ENCODE measurements around the gene LRRC10B.

The LRRC10B gene

DNA sequence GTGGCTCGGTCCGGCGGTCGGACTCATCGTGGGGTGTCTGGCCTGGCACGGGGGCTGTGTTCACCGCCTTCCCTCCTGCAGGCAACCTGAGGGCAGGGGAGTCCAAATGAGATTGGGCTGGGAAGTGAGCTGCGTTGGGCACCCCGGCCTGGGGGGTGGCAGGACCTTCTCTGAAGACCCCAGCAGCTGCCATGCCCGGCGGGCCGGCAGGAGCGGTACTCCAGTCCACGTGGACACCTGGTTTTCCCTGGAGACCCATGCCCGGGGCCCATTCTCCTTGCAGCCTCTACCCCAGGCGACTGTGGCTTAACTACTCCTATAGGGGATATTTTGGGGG lies 24.5 kb downstream of the LRRC10B start:
- DNase-seq = no peak

DNA sequence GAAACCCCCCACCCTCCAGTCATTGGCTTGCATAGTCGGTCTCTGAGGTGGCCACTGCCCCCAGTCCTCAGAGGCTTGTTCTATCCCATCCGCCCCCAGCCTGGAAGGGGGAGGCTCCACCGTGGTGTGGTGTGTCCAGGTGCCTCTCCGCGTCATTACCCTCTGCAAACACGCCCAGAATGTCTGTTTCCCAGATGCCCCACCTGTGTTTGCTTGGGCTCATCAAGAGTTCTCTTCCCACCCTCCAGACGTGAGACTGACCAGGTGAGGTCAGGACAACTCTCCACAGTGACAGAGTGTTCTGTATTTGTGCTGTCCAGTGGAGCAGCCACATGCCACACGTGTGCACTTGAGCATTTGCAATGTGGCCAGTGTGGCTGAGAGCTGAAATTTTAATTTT lies 24.9 kb downstream of the LRRC10B start:
- peak; percentile 98 for DNase-seq

DNA sequence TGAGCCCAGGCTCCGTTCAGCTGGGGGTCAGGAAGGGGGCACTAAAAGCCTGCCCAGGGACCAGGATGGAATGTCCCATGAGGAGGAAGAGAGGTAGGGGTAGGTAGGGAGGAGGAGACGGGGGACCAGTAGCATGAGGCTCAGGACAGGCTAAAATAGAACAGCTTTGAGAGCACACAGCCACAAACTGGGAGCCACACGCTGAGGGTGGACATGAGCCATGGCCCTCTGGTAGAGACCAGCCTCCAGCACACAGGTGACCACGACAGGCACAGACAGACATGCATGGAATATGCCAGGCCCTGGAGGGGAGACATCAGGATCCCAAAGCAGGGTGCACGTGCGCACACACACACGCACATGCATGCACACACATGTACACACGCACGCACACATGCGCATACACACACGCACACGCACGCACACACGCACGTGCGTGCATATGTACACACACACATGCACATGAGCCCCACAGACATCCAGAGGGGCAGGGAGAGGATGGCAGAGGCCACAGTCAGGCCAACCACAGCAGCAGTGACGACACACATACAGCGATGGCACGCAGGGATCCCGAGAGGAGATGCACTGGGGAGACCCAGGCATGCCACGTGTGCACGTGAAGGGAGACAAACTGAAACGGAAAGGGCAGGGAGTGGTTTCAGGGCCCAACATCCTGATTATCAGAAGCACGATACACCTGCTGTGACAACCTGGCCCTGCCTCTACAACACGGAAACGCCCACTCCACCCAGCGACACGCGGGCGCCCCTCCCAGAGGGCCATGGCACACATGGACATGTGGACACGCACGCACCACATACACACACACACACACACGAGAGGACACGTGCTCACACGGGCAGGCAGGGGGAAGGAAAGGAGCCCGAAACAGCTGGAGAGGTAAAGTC lies 25.7 kb downstream of the LRRC10B start:
- no peak for DNase-seq

DNA sequence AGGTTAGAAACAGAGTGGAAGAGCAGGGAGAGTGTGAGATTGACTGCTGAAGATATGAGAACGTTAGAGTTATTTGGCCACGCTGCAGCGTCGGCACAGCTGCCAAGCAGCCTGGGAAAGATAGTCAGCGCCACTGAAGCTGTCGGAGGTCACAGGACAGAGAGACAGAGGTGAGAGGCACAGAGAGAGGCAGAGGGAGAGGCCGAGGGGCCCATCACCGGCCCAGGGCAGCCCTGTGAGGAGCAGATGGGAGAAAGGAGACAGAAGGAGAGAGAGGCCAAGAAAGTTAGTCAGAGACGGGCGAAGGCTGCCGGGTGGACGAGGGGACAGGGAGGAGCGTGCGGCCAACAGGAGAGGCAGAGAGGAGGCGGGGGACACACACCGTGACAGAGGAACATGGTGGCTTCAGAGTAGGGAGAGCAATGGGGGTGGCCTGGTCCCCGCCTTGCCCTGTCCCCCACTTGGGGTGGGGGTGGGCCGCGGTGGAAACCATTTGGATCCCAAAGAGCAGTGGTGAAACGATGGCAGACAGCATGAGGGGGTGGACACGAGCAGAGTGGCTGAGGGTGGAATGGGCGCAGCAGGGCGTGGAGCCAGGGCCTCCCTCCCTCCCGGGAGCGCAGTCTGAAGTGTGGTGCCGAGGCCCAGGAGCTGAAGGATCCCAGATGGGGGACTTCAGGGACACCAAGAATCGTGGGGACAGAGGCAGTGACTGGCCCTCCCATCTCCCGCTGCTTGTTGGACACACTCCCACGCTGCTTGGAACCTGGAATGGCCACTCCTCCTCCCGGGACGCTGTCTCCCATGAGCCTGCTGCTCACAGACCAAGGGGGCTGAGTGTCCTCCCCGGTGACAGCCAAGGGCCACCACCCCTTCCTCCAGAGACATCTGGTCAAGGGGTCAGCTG lies 26.6 kb downstream of the LRRC10B start:
- no peak for DNase-seq

DNA sequence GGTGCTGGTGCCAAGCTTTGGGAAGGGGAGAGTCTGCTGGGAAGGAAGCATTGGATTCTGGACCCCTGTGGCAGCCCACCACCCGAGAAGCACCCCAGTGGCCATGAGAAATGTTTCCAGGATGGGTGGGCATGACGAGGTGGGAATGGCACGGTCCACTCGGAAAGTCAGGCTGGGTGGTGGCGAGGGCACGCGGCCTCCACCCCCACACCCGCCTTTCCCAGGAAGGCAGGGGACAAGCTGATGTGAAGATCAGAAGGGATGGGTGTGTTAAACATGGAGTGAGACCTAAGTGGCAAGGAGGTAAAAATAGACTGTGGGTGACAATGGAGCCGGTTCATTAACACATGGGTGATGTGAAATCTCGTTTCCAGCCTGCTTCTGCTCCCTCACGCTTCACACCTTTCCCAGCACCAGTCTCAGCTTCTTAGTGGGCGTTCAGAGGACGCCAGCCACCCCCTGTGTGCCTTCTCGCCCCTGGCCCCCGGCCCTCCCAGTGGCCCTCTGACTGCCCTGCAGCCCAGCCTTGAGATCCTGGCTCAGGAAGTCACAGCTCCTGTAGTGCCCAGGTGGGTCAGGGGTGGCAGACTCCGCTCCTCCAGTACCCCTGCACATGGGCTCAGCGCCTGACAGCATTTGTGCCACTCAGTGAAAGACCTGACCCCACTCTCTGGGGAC lies 27.6 kb downstream of the LRRC10B start:
- DNase-seq = no peak

DNA sequence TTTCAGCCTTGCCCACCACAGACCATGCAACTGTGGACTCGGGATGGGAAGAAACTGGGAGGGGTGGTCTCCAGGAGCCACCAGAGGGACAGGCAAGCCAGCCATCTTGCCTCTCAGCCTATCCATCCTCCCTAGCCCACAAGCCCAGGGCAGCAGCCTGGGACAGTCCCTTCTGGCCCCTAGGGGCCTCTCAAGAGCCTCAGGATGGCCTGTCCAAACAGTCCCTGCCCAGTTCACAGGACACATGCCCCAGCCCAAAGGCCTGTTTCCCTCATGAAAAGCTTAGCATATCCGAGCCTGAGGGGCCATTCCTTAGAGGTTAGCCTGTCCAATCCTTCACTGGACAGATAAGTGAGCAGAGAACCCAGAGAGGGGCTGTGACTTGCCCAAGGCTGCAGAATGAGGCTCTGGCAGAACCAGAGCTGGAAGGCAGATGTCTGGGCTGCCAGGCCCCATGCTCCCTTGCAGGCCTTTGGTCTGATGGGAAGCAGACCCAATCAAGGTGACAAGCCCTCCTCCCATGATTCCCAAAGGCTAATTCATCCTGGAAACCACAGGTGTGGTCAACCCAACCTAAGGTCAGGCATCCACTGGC lies 28.2 kb downstream of the LRRC10B start:
- DNase-seq = no peak

DNA sequence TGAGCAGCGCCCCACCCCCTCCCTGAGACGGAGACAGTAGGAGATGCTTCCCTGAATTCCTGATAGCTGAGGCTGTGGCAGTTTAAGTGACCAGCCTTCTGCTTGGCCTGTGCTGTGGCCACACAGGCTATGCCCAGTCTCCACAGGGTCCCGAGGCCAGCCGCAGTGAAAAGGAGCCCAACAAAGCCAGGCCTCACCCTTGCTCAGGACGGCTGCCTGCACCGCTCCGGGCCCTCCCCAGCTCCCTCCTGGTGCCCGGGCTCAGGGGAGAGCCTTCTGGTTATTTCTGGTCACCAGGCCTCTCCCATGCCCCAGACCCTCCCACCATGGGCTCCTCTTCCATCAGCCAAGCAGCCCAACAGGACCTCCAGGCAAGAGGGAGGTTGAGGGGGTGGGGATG lies 28.8 kb downstream of the LRRC10B start:
- DNase-seq = no peak

DNA sequence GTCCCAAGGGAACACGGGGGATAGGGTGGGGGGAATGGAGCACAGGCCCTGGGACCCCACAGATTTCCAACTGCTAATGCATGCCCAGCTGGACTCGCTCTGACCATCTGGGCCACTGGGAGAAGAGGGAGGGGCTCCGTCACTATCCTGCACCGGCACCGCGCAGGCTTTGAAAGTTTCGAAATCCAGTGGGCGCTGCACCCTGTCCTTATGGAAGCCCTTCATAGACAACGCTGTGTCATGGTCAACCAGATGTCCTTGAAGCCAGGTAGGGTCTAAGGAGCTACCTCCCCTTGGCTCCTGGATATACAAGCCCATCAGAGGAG lies 30.1 kb downstream of the LRRC10B start:
- no peak for DNase-seq

DNA sequence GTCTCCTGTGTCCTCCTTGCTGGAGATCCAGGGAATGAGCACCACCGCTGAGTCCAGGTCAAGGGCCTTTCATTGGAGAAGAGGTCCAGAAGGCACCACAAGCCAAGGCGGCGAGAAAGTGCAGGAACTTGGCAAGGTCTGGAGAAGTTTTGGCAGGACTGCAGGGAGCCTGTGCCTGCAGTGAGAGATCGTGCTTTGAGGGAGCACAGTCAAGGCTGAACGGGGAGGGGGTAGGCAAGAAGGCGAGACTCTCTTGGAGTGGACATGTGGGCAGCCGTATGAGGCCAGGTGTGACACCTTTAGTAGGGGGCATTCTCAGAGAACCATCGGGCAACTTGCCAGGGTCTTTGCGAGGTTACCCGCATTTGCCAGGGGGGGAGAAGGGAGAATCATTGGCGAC lies 30.5 kb downstream of the LRRC10B start:
- no peak for DNase-seq

DNA sequence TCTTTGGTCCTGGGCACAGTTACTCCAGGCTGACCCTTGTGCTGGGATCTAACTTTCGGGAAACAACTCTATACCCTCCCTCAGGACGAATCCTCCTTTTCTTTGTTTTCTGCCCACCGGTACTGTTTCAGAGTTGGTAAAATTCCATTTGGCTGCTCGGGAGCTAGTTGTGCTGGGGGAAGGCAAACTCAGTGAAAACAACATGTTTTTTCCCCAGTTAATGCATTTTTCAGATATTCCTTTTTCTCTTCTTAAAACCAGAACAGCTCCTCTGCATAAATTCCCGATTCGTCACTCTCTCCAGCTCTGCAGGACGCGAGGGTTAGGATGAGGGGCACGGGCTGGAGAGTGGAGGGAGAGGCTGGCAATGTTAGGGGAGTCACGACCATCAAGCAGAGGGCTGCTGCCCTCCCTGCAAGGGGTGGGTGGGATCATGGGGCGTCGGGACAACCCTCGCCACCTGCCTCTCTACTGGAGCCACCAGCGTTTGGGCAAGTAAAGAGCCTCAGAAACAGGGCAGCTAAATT lies 31.3 kb downstream of the LRRC10B start:
- no peak for DNase-seq

DNA sequence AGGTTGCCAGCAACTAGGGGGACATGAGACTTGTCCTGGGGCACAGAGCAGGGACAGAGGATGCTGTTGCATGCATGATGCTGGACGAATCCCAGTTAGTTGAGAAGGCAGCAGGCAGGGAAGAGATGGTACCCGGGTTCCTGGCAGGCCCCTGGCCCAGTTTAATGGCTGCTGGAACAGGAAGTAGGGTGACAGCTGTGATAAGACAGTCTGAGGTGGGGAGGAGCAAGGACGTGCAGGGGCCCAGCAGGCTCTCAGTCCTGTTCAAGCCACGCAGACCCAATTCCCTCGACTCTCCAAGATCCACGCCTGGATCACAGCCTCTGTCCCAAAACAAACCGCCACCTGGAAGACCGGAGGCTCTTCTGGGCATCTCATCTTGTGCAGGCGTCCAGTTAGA lies 32.0 kb downstream of the LRRC10B start:
- DNase-seq = no peak

DNA sequence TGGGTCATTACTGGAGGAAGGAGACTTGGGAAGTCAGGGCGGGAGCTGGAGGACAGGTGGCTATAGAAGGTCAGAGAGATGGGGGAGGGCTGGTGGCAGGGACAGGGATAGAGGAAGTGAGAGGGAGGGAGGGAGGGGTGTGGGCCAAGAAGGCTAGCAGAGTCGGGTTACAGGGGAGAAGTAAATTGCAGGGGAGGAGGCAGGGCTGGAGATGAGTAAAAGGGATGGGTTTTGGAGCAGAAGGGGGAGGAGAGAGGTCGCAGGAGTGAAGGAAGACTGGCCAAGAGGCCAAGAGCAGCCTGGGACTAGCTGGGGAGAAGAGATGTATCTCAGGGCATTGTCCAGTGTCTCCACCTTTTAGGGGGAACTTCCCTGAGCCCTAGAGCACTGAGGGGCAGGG lies 33.0 kb downstream of the LRRC10B start:
- peak; percentile 95 for DNase-seq

DNA sequence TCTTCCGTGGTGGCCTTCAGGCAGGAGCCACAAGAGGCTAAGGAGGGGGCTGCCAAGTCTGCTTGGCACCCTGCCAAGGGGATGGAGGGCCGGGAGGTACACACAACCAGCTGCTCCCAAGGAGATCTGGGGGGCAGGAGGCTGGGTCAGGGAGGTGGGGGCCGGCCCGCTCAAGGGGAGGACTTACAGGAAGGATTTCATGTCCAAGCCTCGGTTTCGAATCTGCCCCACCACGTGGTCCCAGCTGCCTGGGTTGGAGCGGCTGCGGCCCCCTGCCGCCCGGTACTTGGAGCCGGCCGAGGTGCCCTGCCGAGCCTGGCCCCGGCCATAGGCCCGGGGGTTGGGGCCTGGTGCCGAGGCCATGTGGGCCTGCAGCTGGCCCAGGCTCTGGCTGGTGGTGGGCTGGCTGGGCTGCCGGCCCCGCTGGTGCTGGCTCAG lies 33.5 kb downstream of the LRRC10B start:
- DNase-seq = peak; percentile 81

DNA sequence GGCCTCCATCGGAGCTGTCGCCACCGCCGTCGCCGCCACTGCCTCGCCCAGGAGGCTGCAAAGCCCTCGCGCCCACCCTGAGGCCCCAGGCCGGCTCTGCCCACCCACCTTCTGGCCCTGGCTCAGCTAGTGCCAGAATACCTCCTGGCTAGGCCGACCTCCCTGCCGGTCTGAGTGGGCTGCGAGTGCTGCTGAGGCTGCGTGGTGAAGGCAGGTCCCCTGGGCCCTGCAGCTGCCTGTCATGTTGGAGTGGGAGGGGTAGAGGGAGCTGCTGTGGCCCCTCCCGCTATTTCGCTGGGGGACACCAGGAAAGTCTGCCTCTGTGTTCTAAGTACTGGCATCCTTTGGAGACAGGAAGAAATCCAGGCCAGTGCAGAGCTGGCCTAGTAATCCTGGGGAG lies 34.2 kb downstream of the LRRC10B start:
- no peak for DNase-seq

DNA sequence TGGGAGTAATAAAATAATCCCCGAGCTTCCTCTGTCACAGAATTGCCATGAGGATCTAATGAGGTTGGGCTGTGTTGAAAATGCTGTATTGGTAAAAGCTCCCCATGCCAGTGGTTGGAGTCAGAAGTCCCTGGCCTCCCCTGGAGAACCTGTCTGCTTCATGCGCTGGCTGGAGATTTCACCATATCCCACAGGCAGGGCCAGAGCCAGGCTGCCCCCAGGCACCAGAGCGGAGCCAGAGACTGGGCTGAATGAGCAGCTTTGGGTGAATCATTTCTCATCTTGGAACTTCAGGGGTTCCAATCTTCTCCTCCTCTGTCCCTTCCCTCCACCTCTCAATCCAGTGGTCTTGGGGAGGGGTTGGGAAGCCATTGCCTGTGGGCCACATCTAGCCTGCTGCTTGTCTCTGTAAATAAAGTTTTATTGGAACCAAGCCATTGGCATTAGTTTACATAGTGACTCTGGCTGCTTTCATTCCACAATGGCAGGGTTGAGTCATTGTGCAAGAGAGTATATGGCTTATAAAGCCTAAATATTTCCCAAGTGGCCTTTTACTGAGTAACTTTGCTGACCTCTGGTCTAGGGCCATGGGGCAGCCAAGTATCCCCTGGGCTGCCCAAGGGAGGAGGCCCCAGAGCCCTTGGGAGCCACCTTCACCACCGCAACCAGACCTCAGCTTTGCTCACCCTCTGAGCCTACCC lies 35.2 kb downstream of the LRRC10B start:
- no peak for DNase-seq

DNA sequence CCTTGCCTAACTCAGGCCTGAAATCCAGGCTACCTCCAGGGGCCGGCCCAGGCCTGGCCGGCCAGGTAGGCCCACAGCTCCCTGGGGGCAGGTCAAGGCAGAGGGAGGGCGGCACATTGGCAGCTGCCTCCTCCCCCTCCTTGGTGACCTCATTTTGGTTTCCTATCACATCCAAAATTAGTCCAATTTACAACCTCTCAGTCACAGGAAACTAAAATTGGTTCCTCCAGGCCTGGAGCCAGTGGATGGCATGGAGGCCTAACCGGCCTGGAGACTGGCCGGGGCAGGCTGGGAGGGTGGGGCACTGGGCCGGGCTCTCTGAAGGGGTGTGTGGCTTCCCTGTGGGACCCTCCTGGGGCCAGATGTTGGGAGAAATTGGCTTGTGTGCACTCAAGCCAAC lies 35.9 kb downstream of the LRRC10B start:
- DNase-seq = no peak

DNA sequence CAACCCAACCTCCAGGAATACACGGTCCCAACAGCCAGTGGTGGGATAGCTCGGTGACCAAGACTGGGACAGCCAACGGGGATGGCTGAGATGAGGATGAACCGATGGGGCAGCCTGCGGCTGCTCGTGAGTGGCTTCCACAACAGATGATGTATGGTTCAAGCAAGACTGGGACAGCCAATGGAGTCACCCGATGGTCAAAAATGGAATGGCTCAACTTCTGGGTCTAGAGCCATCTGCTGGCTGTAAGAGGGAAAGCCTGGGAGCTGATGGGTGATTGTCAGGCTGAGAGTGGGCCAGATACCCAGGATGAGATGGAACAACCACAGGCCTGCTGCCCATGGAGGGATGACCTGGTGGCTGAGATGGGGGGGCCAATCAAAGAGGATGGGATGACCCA lies 36.8 kb downstream of the LRRC10B start:
- DNase-seq = no peak

DNA sequence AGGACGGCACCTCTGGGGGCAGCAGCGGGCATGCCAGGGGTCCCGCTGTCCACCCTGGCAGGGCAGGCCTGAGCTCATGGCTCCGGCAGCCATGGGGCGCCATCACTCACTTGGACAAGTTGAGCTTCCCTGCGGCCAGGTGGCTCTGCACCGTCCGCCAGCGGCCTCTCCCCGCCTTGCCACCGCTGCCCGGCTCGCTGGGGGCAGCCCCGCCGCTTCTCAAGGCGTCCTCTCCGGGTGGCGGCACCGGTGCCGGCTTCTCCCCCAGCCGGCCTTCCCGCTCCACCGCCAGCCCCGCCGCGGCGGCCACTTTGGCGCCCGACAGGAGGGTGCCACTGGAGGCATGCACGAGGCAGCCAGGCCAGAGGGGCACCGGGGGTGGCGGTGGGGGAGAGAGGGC lies 37.4 kb downstream of the LRRC10B start:
- DNase-seq = no peak

DNA sequence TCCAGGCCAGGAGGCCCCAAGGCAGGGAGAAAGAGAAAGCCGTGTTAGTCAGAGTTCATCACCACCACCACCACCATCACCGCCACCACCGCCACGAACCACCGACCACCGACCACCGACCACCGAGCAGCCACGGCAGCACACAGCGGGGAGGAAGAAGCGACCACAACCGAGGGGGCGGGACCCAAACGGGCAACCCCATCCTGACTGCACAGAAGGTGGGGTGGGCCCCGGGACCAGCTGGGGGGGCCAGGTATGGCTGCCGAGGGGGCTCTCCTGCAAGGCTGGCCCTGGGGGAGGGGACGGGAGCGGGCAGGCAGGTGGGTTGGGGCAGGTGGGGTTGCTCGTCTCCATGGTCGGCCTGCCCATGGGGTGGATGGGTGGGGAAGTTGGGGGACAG lies 38.1 kb downstream of the LRRC10B start:
- DNase-seq = no peak

DNA sequence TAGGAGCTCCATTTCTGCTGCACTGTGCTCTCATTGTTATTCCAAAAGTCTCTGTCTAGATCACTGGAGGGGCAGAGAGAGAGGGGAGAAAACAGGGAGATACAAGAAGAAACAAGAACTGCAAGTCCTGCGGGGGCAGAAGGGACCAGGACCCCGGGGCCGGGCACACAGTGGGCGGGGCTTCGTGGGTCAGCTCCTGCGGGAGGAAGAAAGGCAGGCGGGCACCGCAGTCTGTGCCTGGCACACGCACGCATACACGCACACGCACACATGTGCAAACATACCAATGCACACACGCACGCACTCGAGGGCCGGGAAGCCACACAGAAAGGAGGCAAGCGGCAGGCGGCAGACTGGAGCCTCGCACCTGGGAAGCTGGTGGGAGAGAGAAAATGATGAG lies 38.7 kb downstream of the LRRC10B start:
- DNase-seq = no peak

DNA sequence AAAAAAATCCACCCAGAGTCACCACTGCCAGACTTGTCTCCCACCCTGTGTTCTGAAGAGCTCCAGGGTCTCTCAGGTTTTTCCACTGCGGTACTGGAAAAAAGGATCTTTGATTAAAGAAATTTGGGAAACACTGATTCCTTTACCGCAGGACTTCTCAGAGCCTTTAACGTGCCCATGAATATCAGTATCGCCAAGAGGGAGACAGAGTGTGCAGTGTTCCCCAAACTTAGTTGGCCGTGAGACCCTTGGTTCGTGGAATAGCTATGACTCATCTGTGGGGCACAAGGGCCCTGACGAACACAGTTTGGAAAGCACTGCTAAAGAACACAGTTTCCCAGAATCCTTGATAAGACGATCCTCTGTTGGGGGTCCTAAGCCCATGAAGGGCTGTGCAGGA lies 40.6 kb downstream of the LRRC10B start:
- DNase-seq = no peak

All from NCI-H510A treated with DMSO at 0.1 percent for 48 hours (cell line).